GM12878 (cell line): ENCODE data around the gene C10orf67. TPM values are rescaled to one million over a fixed set of nuclear protein-coding genes. Genes with fewer than 3 reads are reported as not detected.

Experiments used
- ATAC-seq: fragments of 200-7000 bp; cut with Tn5 transposase; 3 replicates; pipeline ENCODE4 v1.9.1; 2020; ENCODE audit warnings: mild to moderate bottlenecking, moderate library complexity
- BruUV-seq: library from RNA; stranded (reverse); fragments of 400-500 nt; replicated peaks from 2 replicates; lab custom pipeline; 2021; lab: Mats Ljungman, UMichigan
- CTCF ChIA-PET: fragments of 300-600 bp; sonication (Branson Sonifier 250); formaldehyde crosslinking; extraction: SDS; loops from one replicate; lab custom pipeline; 2021; ENCODE audit warnings: inconsistent platforms; lab: Yijun Ruan, JAX
- POLR2A ChIA-PET: fragments of 350-600 bp; formaldehyde crosslinking; extraction: SDS; loops from one replicate; lab custom pipeline; 2021; ENCODE audit warnings: inconsistent platforms; lab: Charles Lee
- RAD21 ChIA-PET: fragments of 300-600 bp; sonication (Branson Sonifier 250); formaldehyde crosslinking; loops from one replicate; lab custom pipeline; 2023; ENCODE audit warnings: antibody characterized with exemption; ENCODE audit not compliant: unreplicated experiment; lab: Charles Lee
- SMC1A ChIA-PET: fragments of 300-600 bp; sonication (Branson Sonifier 250); formaldehyde crosslinking; loops from one replicate; lab custom pipeline; 2023; ENCODE audit not compliant: unreplicated experiment, uncharacterized antibody; lab: Charles Lee
- DNase-seq: peaks from one replicate; pipeline ENCODE4 v3.0.0-alpha.2; 2011; ENCODE audit warnings: low read depth, low spot score
- FAIRE-seq: peaks from 3 replicates; lab custom pipeline; 2011; peaks lifted over from hg19 to GRCh38; lab: Jason Lieb, UNC
- H2AFZ ChIP-seq: 2 replicates; pipeline ENCODE4 v1.6.0; 2011; ENCODE audit warnings: low read depth, low read length, control low read depth; ENCODE audit not compliant: control insufficient read depth
- H3K27ac ChIP-seq: 2 replicates; pipeline ENCODE4 v1.5.1; 2011; ENCODE audit warnings: control low read depth; ENCODE audit not compliant: control insufficient read depth, insufficient read depth
- H3K27me3 ChIP-seq, 2 experiments: replicated peaks in 1 of 2; 2 replicates each; pipeline versions ENCODE4 v1.6.0 to v1.6.1; 2011; ENCODE audit warnings: low read length in 1 of 2; ENCODE audit not compliant: control insufficient read depth in 2 of 2, insufficient read depth in 2 of 2
- H3K36me3 ChIP-seq, 2 experiments: 2 replicates each; pipeline ENCODE4 v1.5.1; 2011; ENCODE audit warnings: low read length in 1 of 2; ENCODE audit not compliant: control insufficient read depth in 2 of 2, insufficient read depth in 2 of 2
- H3K4me1 ChIP-seq: 2 replicates; pipeline ENCODE4 v1.6.1; 2011; ENCODE audit warnings: mild to moderate bottlenecking, low read length, moderate library complexity, mixed read lengths; ENCODE audit not compliant: control insufficient read depth, insufficient read depth
- H3K4me2 ChIP-seq: 2 replicates; pipeline ENCODE4 v1.6.0; 2011; ENCODE audit warnings: control low read depth; ENCODE audit not compliant: control insufficient read depth, insufficient read depth
- H3K4me3 ChIP-seq: fragments of 200-600 bp; sonication (generic); 2 replicates; pipeline ENCODE4 v1.5.1; 2016
- H3K79me2 ChIP-seq: 2 replicates; pipeline ENCODE4 v1.6.0; 2011; ENCODE audit warnings: low read length; ENCODE audit not compliant: control insufficient read depth, insufficient read depth
- H3K9ac ChIP-seq: 2 replicates; pipeline ENCODE4 v1.8.0; 2011; ENCODE audit warnings: low read length, control low read depth, mixed read lengths; ENCODE audit not compliant: control insufficient read depth, insufficient read depth
- H3K9me3 ChIP-seq: replicated peaks from 3 replicates; pipeline ENCODE4 v1.5.1; 2011; ENCODE audit warnings: mild to moderate bottlenecking, low read length; ENCODE audit not compliant: control insufficient read depth, insufficient read depth
- H4K20me1 ChIP-seq: 2 replicates; pipeline ENCODE4 v1.6.0; 2011; ENCODE audit not compliant: control insufficient read depth, insufficient read depth
- IKZF1 ChIP-seq: fragments of 450-650 bp; conservative IDR thresholded peaks from 2 replicates; pipeline ENCODE4 v1.6.1; 2017; ENCODE audit warnings: antibody characterized with exemption, mild to moderate bottlenecking
- WGBS: methylation state at CpG from one replicate; pipeline ENCODE4 v1.1.6; 2016; ENCODE audit warnings: low lambda C conversion rate; ENCODE audit not compliant: insufficient replicate concordance, insufficient coverage; ENCODE audit errors: missing lambda C conversion rate; 5-methylcytosine and 5-hydroxymethylcytosine counted together
- in situ Hi-C: fragments of 300-500 bp; cut with MboI; formaldehyde crosslinking; loops from 9 replicates; pipeline ENCODE4 v1.14.3; 2018; ENCODE audit warnings: mixed read lengths
- intact Hi-C: fragments of 100-400 bp; cut with micrococcal nuclease; formaldehyde crosslinking; loops from one replicate; pipeline ENCODE4 v1.14.2; 2022; ENCODE audit not compliant: unreplicated experiment
- polyA plus RNA-seq, 11 experiments: library from polyadenylated mRNA; depleted of rRNA in 4 of 11; unstranded in 6 of 11; stranded (reverse) in 5 of 11; fragments of >200 nt; fragmentation: Nextera tagmentation in 4 of 11; fragmentation: Illumina TruSeq in 1 of 11; extraction: Ambion mirVana in 4 of 11; extraction: Trizol in 1 of 11; gene quantifications; 1 replicate in 1 of 11; 2 replicates in 10 of 11; pipeline versions ENCODE4 v1.2.1 to v1.2.3, GENCODE V29; 2011 to 2016; ENCODE audit warnings: inconsistent platforms in 2 of 11, missing spikeins in 2 of 11, low read depth in 1 of 11
- total RNA-seq, 4 experiments: library from RNA; depleted of rRNA in 3 of 4; stranded (reverse); fragments of >200 nt in 3 of 4; fragmentation: Illumina TruSeq in 1 of 4; extraction: Trizol in 1 of 4; gene quantifications; 2 replicates each; pipeline versions ENCODE4 v1.2.1 to v1.2.3, GENCODE V29; 2013 to 2021
- TF ChIP-seq, protein P1 (sequence below): fragments of 450-650 bp; IDR thresholded peaks from 2 replicates; pipeline ENCODE4 v1.6.1; 2016; ENCODE audit warnings: mild to moderate bottlenecking

The C10orf67 gene
- total and polyA plus RNA-seq, 10 of the 15 experiments (the other 5 are each of a cell fraction or from before 2014, with no cell fraction given): 0.06 TPM; not detected in 9

DNA sequence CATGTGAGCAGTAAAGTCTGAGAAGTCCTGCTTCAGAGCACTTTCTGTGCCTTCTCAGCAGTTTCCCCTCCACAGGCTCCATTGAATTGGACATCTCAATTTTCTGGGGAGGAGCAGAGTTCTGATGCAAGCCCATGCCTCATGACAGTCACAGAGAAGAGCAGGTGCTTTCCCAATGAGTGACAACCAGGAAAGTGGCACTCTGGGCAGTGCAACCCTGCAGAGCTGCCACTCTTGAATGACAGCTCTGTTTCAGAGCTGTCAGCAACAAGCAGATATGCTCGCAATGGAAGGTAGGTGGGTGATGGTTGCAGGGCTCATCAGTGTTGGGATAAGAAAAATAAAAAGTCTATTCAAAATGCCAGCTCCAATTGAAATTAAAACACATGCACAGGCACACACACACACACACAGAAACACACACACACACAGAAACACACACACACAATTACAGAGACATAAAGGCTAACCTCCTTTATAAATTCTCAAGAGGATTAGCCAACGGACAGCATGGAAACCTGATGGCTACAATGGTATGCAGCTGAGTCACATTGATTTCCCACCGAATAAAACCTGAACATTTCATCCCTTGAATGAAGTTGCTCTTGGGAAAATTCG is 50.5 kb downstream of the C10orf67 start:
- no peaks in the 10 kb centered on the region; a peak in 1 of 4 replicates for H3K27me3 ChIP-seq
- intact Hi-C loops (loop anchor here (1.0 to 5.0 kb wide), 2 partner anchors 136 to 212 kb away; no protein-coding TSS in a partner anchor), in situ Hi-C loops (loop anchor here (5.0 kb wide), 1 partner anchor 137 kb away; no protein-coding TSS in a partner anchor)
- no peak overlapping the region for H3K4me3 ChIP-seq
- no TSS peak for BruUV-seq
- ChIA-PET CTCF (interaction anchor here (0.8 to 7.6 kb wide), 10 partner anchors 10 to 1263 kb away, joined by 3 to 106 read pairs (median 4); no protein-coding TSS in a partner anchor), SMC1A (interaction anchor here (1.1 to 2.6 kb wide), 2 partner anchors 18 to 136 kb away, joined by 3 to 19 read pairs; no protein-coding TSS in a partner anchor), POLR2A (no interaction called here), RAD21 (interaction anchor here (1.4 to 5.4 kb wide), 2 partner anchors 131 to 136 kb away, joined by 5 to 24 read pairs; no protein-coding TSS in a partner anchor)
- H3K9me3 ChIP-seq: no peaks in the 10 kb centered on the region
- FAIRE-seq (no peak), ATAC-seq (peak; percentile 42; the same call in 2 of the 3 replicates), DNase-seq (no peak)
- H2AFZ ChIP-seq: no peak overlapping the region
- no peak for TF ChIP-seq IKZF1
- TF ChIP-seq, protein P1, sequence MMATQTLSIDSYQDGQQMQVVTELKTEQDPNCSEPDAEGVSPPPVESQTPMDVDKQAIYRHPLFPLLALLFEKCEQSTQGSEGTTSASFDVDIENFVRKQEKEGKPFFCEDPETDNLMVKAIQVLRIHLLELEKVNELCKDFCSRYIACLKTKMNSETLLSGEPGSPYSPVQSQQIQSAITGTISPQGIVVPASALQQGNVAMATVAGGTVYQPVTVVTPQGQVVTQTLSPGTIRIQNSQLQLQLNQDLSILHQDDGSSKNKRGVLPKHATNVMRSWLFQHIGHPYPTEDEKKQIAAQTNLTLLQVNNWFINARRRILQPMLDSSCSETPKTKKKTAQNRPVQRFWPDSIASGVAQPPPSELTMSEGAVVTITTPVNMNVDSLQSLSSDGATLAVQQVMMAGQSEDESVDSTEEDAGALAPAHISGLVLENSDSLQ: peak; percentile 20; the same call in 1 of the 2 replicates
- H3K79me2 ChIP-seq: no peaks in the 10 kb centered on the region
- no peaks in the 10 kb centered on the region for H3K36me3 ChIP-seq
- H3K4me1 ChIP-seq: no peaks in the 10 kb centered on the region
- no peaks in the 10 kb centered on the region; the same call in 1 of the 2 replicates for H4K20me1 ChIP-seq
- no peak overlapping the region for H3K9ac ChIP-seq
- H3K4me2 ChIP-seq: no peak overlapping the region
- H3K27ac ChIP-seq: no peak overlapping the region
- WGBS: 27% methylated on average over 4 of the region's 4 CpGs
